Astrocyte (in vitro differentiated cells and primary cell): ENCODE data around the gene EIF2S2. TPM values are rescaled to one million over a fixed set of nuclear protein-coding genes. Genes with fewer than 3 reads are reported as not detected.

Experiments used
- DNase-seq: peaks from one replicate; pipeline ENCODE4 v3.0.0-alpha.2; 2010; ENCODE audit warnings: low read depth
- FAIRE-seq: peaks from 2 replicates; lab custom pipeline; 2011; peaks lifted over from hg19 to GRCh38; lab: Jason Lieb, UNC
- H2AFZ ChIP-seq: 2 replicates; pipeline ENCODE4 v1.6.0; 2012; ENCODE audit warnings: low read depth, low read length, inconsistent platforms
- H3K27ac ChIP-seq: 2 replicates; pipeline ENCODE4 v1.5.1; 2011; ENCODE audit warnings: low read depth, low read length, inconsistent platforms
- H3K27me3 ChIP-seq: 2 replicates; pipeline ENCODE4 v1.6.0; 2011; ENCODE audit warnings: low read length, inconsistent platforms; ENCODE audit not compliant: insufficient read depth
- H3K36me3 ChIP-seq: 2 replicates; pipeline ENCODE4 v1.5.1; 2011; ENCODE audit warnings: low read length, inconsistent platforms; ENCODE audit not compliant: insufficient read depth
- H3K4me1 ChIP-seq: 2 replicates; pipeline ENCODE4 v1.5.1; 2011; ENCODE audit warnings: low read length, inconsistent platforms; ENCODE audit not compliant: insufficient read depth
- H3K4me2 ChIP-seq: 2 replicates; pipeline ENCODE4 v1.6.0; 2012; ENCODE audit warnings: low read length, inconsistent platforms
- H3K4me3 ChIP-seq: 2 replicates; pipeline ENCODE4 v1.5.1; 2011; ENCODE audit warnings: low read depth, mild to moderate bottlenecking, low read length, inconsistent platforms; ENCODE audit not compliant: insufficient read depth
- H3K79me2 ChIP-seq: 2 replicates; pipeline ENCODE4 v1.6.0; 2012; ENCODE audit warnings: mild to moderate bottlenecking, low read length, inconsistent platforms; ENCODE audit not compliant: insufficient read depth
- H3K9ac ChIP-seq: 2 replicates; pipeline ENCODE4 v1.6.0; 2012; ENCODE audit warnings: mild to moderate bottlenecking, low read length, inconsistent platforms
- H3K9me3 ChIP-seq: 2 replicates; pipeline ENCODE4 v1.5.1; 2012; ENCODE audit warnings: low read depth, mild to moderate bottlenecking, low read length, inconsistent platforms; ENCODE audit not compliant: insufficient read depth
- H4K20me1 ChIP-seq: 2 replicates; pipeline ENCODE4 v1.6.0; 2012; ENCODE audit warnings: low read length, inconsistent platforms; ENCODE audit not compliant: insufficient read depth
- H3K27ac Mint-ChIP-seq: one replicate; pipeline ENCODE4 v1.8.0; 2021; ENCODE audit warnings: mild to moderate bottlenecking, mixed read lengths; ENCODE audit not compliant: unreplicated experiment
- H3K27me3 Mint-ChIP-seq: one replicate; pipeline ENCODE4 v1.8.0; 2021; ENCODE audit warnings: low read depth, mixed read lengths; ENCODE audit not compliant: unreplicated experiment
- H3K36me3 Mint-ChIP-seq: one replicate; pipeline ENCODE4 v1.8.0; 2021; ENCODE audit warnings: low read depth, mixed read lengths; ENCODE audit not compliant: unreplicated experiment
- H3K4me1 Mint-ChIP-seq: one replicate; pipeline ENCODE4 v1.8.0; 2021; ENCODE audit warnings: low read depth, mixed read lengths; ENCODE audit not compliant: unreplicated experiment
- H3K4me3 Mint-ChIP-seq: one replicate; pipeline ENCODE4 v1.8.0; 2021; ENCODE audit warnings: mild to moderate bottlenecking, moderate library complexity, mixed read lengths; ENCODE audit not compliant: unreplicated experiment
- H3K9me3 Mint-ChIP-seq: one replicate; pipeline ENCODE4 v1.8.0; 2021; ENCODE audit warnings: mild to moderate bottlenecking, mixed read lengths; ENCODE audit not compliant: unreplicated experiment
- EZH2 ChIP-seq: IDR thresholded peaks from 2 replicates; pipeline ENCODE4 v1.6.1; 2012; ENCODE audit warnings: mild to moderate bottlenecking, low read length, inconsistent platforms; ENCODE audit not compliant: insufficient read depth
- total RNA-seq: library from RNA; stranded (reverse); gene quantifications from 2 replicates; pipeline ENCODE4 v1.2.1, GENCODE V29; 2021
- TF ChIP-seq, protein P1 (sequence below): IDR thresholded peaks from 2 replicates; pipeline ENCODE4 v1.5.1; 2011; ENCODE audit warnings: low read depth, mild to moderate bottlenecking, inconsistent platforms, low read length, moderate library complexity; ENCODE audit not compliant: insufficient read depth

The EIF2S2 gene
- total RNA-seq, 1 donor from 2014 or later = 122 TPM

DNA sequence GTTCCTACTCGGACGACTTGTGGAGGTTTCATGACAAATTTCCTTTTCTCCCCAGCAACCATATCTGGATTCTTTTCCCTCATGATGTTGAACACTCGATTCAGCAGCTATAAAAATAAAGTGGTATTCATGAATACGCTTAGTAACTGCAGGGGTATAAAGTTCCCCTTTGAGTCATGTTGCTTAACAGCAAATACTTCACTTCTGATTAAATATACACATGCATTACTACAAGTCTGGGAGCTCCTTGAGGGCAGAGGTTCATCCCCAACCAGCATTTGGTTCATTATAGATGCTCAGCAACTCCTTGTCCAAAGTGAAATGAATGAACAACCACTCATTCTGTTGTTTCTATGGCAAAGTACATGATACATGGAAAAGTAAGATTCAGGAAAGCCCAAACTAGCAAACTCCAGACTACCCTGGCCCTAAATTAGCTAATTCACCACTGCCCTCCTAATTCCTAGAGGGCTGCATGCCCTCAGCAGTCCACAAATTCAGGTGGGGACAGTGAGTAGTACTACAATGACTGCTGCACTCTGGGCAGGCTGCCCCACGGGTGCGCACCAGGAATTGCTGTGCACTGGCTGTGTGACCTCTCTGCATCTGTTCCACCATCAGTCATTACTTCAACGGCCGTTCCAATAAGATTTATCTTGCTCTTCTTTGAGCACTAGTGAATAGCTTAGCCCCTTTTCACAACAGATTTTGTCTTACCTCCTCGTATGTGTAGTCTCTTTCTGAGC lies 15.2 kb downstream of the EIF2S2 start:
- TF ChIP-seq, protein P1, sequence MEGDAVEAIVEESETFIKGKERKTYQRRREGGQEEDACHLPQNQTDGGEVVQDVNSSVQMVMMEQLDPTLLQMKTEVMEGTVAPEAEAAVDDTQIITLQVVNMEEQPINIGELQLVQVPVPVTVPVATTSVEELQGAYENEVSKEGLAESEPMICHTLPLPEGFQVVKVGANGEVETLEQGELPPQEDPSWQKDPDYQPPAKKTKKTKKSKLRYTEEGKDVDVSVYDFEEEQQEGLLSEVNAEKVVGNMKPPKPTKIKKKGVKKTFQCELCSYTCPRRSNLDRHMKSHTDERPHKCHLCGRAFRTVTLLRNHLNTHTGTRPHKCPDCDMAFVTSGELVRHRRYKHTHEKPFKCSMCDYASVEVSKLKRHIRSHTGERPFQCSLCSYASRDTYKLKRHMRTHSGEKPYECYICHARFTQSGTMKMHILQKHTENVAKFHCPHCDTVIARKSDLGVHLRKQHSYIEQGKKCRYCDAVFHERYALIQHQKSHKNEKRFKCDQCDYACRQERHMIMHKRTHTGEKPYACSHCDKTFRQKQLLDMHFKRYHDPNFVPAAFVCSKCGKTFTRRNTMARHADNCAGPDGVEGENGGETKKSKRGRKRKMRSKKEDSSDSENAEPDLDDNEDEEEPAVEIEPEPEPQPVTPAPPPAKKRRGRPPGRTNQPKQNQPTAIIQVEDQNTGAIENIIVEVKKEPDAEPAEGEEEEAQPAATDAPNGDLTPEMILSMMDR = no peak
- no peak for TF ChIP-seq EZH2
- Histone ChIP-seq H3K4me2 (no peak overlapping the region), H3K27ac (no peak overlapping the region), H3K4me3 (no peak overlapping the region), H4K20me1 (peaks cover 75% of the 10 kb centered on the region), H3K9me3 (no peaks in the 10 kb centered on the region), H2AFZ (no peak overlapping the region), H3K36me3 (peaks cover 82% of the 10 kb centered on the region), H3K9ac (no peak overlapping the region), H3K27me3 (no peaks in the 10 kb centered on the region), H3K79me2 (peaks cover 56% of the 10 kb centered on the region), H3K4me1 (no peaks in the 10 kb centered on the region)
- no peaks in the 10 kb centered on the region for H3K9me3 Mint-ChIP-seq
- no peak overlapping the region for H3K27ac Mint-ChIP-seq
- no peak overlapping the region for H3K4me3 Mint-ChIP-seq
- peaks cover 28% of the 10 kb centered on the region for H3K36me3 Mint-ChIP-seq
- DNase-seq = no peak
- H3K4me1 Mint-ChIP-seq = no peaks in the 10 kb centered on the region
- no peaks in the 10 kb centered on the region for H3K27me3 Mint-ChIP-seq
- FAIRE-seq = no peak

DNA sequence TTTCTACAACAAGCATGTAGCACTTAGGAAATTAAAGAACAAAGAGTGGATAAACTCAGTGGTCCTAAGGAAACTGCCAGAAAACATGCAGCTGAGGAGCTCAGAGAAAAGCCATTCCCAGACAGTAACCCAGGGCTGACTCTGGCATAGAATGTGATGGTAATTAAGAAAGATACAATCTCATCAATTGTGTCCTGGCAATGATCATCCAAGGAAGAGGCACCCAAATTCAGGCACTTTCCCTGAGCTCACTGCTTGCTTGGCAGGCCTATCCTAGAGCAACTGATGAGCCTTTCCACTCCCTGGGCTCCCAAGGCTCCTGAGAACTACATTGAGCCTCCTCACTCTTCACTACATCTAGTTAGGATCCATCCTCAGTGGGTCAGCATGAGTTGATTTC lies 16.2 kb downstream of the EIF2S2 start:
- Histone ChIP-seq H3K36me3 (peaks cover 82% of the 10 kb centered on the region), H3K9ac (no peak overlapping the region), H4K20me1 (peaks cover 70% of the 10 kb centered on the region), H3K27me3 (no peaks in the 10 kb centered on the region), H2AFZ (no peak overlapping the region), H3K9me3 (no peaks in the 10 kb centered on the region), H3K4me1 (no peaks in the 10 kb centered on the region), H3K79me2 (peaks cover 48% of the 10 kb centered on the region), H3K4me3 (no peak overlapping the region), H3K27ac (no peak overlapping the region), H3K4me2 (no peak overlapping the region)
- TF ChIP-seq, protein P1 = no peak
- no peak for TF ChIP-seq EZH2
- Mint-ChIP-seq H3K4me3 (no peak overlapping the region), H3K36me3 (peaks cover 29% of the 10 kb centered on the region), H3K27ac (no peak overlapping the region), H3K27me3 (no peaks in the 10 kb centered on the region), H3K4me1 (no peaks in the 10 kb centered on the region), H3K9me3 (no peaks in the 10 kb centered on the region)
- FAIRE-seq = no peak
- no peak for DNase-seq

DNA sequence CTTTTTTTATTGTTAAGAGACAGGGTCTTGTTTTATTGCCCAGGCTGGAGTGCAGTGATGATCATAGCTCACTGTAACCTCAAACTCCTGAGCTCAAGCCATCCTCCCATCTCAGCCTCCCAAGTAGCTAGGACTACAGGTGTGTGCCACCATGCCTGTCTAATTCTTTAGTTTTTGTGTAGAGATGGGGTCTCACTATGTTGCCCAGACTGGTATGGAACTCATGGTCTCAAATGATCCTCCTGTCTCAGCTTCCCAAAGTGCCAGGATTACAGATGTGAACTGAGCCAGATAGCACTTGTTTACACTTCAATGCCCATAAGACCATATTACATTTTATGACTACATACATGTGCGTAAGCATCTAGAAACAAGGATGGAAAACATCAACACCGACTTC lies 18.1 kb downstream of the EIF2S2 start:
- no peaks in the 10 kb centered on the region for H3K9me3 ChIP-seq
- TF ChIP-seq, protein P1 = no peak
- no peak for TF ChIP-seq EZH2
- Mint-ChIP-seq H3K9me3 (no peaks in the 10 kb centered on the region), H3K4me1 (no peaks in the 10 kb centered on the region), H3K4me3 (no peak overlapping the region), H3K36me3 (peaks cover 21% of the 10 kb centered on the region), H3K27me3 (no peaks in the 10 kb centered on the region), H3K27ac (no peak overlapping the region)
- H3K36me3 ChIP-seq = peaks cover 87% of the 10 kb centered on the region
- H4K20me1 ChIP-seq = peaks cover 69% of the 10 kb centered on the region
- H3K27me3 ChIP-seq = no peaks in the 10 kb centered on the region
- H3K4me1 ChIP-seq = no peaks in the 10 kb centered on the region
- H3K4me3 ChIP-seq = no peak overlapping the region
- H2AFZ ChIP-seq = no peak overlapping the region
- H3K9ac ChIP-seq = no peak overlapping the region
- peaks cover 32% of the 10 kb centered on the region for H3K79me2 ChIP-seq
- H3K4me2 ChIP-seq = no peak overlapping the region
- no peak overlapping the region for H3K27ac ChIP-seq
- DNase-seq = no peak
- no peak for FAIRE-seq
